Activated CD4-positive, CD25-positive, alpha-beta regulatory T cell treated with anti-CD3 and anti-CD28 coated beads, Interleukin-2, amount 50 U/mL, for 16 hours (primary cell): ENCODE results near the gene ZSCAN22.
A peak's percentile ranks its signal among the peaks of the same experiment; 100 is the strongest.
"Not testable (repeated sequence)": the region's sequence is repeated elsewhere in the genome, so short reads cannot be mapped to it uniquely, and the experiment has no call there.

ENCODE experiments used
- DNase-seq: peaks from one replicate; pipeline ENCODE4 v3.0.0-alpha.2; 2020; ENCODE audit warnings: low read depth, low spot score

Gene ZSCAN22

GRCh38 chr19:58326914-58327726 is at the start of gene ZSCAN22:
Gene ZSCAN22 (plus strand): TSS chr19:58326994. CDS start chr19:58334803, 7,809 bp downstream.
- DNase-seq, result peak; percentile 87

- no peak for DNase-seq
Measured at GRCh38 chr19:58277197-58277596, 49.6 kb upstream of the ZSCAN22 start.

GRCh38 chr19:58277748-58278540 is 48.9 kb upstream of the ZSCAN22 start:
- DNase-seq, result no peak

GRCh38 chr19:58278541-58279041 is 48.2 kb upstream of the ZSCAN22 start, which contains the start of gene ZNF8:
Gene ZNF8 (plus strand): TSS chr19:58278955. CDS start chr19:58279082, 127 bp downstream.
- peak; percentile 93 for DNase-seq

GRCh38 chr19:58279042-58279924 is 47.5 kb upstream of the ZSCAN22 start:
- DNase-seq, result no peak

GRCh38 chr19:58279925-58280316 is 46.9 kb upstream of the ZSCAN22 start:
- no peak for DNase-seq

GRCh38 chr19:58284199-58284598 is 42.6 kb upstream of the ZSCAN22 start:
- DNase-seq, result no peak

GRCh38 chr19:58291943-58292342 is 34.9 kb upstream of the ZSCAN22 start:
- DNase-seq, result no peak

- no peak for DNase-seq
Measured at GRCh38 chr19:58294743-58295374, 31.9 kb upstream of the ZSCAN22 start.

GRCh38 chr19:58296104-58296503 is 30.7 kb upstream of the ZSCAN22 start:
- no peak for DNase-seq

GRCh38 chr19:58300620-58301019 is 26.2 kb upstream of the ZSCAN22 start:
- DNase-seq, result no peak

GRCh38 chr19:58304255-58304654 is 22.5 kb upstream of the ZSCAN22 start:
- DNase-seq, result no peak

- no peak for DNase-seq
Measured at GRCh38 chr19:58304748-58305064, 22.1 kb upstream of the ZSCAN22 start.

- peak; percentile 93 for DNase-seq
Measured at GRCh38 chr19:58305065-58305931, 21.5 kb upstream of the ZSCAN22 start, which contains the start of gene ERVK3-1. Gene ERVK3-1 (plus strand): TSS chr19:58305377. CDS start chr19:58312169, 6,792 bp downstream.

GRCh38 chr19:58305932-58306323 is 20.9 kb upstream of the ZSCAN22 start:
- no peak for DNase-seq

GRCh38 chr19:58307736-58308135 is 19.1 kb upstream of the ZSCAN22 start:
- DNase-seq, result no peak

- DNase-seq, result not testable (repeated sequence)
Measured at GRCh38 chr19:58310685-58311084, 16.1 kb upstream of the ZSCAN22 start.

- DNase-seq, result no peak
Measured at GRCh38 chr19:58311345-58311865, 15.4 kb upstream of the ZSCAN22 start.

GRCh38 chr19:58315580-58315979 is 11.2 kb upstream of the ZSCAN22 start:
- DNase-seq, result no peak
